HepG2 (cell line): ENCODE results near the gene CDC42EP5. TPM values are rescaled to one million over a fixed set of nuclear protein-coding genes. Genes with fewer than 3 reads are reported as not detected.

Experiments
- BATF2 ChIP-seq: sonication (generic); formaldehyde crosslinking; IDR thresholded peaks from 2 replicates; pipeline ENCODE4 v1.8.0; 2022; ENCODE audit warnings: mild to moderate bottlenecking, missing genetic modification reagents, moderate library complexity
- DZIP1 ChIP-seq: sonication (generic); formaldehyde crosslinking; IDR thresholded peaks from 2 replicates; pipeline ENCODE4 v1.5.0; 2020; ENCODE audit warnings: mild to moderate bottlenecking, missing genetic modification reagents
- KLF12 ChIP-seq: sonication (generic); formaldehyde crosslinking; IDR thresholded peaks from 2 replicates; pipeline ENCODE4 v1.4.0; 2020; ENCODE audit warnings: missing genetic modification reagents, borderline replicate concordance
- MIER2 ChIP-seq: IDR thresholded peaks from 2 replicates; pipeline ENCODE4 v1.6.1; 2016; ENCODE audit warnings: missing biosample characterization, missing genetic modification reagents
- MLX ChIP-seq: IDR thresholded peaks from 2 replicates; pipeline ENCODE4 v1.6.1; 2016
- PHF20 ChIP-seq: sonication (generic); formaldehyde crosslinking; IDR thresholded peaks from 2 replicates; pipeline ENCODE4 v1.5.0; 2020; ENCODE audit warnings: mild to moderate bottlenecking, missing genetic modification reagents
- PRDM4 ChIP-seq: sonication (generic); formaldehyde crosslinking; IDR thresholded peaks from 2 replicates; pipeline ENCODE4 v1.9.0; 2021; ENCODE audit warnings: missing genetic modification reagents, borderline replicate concordance
- RFX1 ChIP-seq: fragments of 450-650 bp; IDR thresholded peaks from 2 replicates; pipeline ENCODE4 v1.6.1; 2017
- SMYD3 ChIP-seq: sonication (generic); formaldehyde crosslinking; IDR thresholded peaks from 2 replicates; pipeline ENCODE4 v1.8.1; 2023; ENCODE audit warnings: mild to moderate bottlenecking, missing genetic modification reagents
- SRY ChIP-seq: sonication (generic); formaldehyde crosslinking; IDR thresholded peaks from 2 replicates; pipeline ENCODE4 v1.8.0; 2022; ENCODE audit warnings: mild to moderate bottlenecking, missing genetic modification reagents
- WIZ ChIP-seq: sonication (generic); formaldehyde crosslinking; IDR thresholded peaks from 2 replicates; pipeline ENCODE4 v1.5.1; 2020; ENCODE audit warnings: mild to moderate bottlenecking, missing genetic modification reagents
- ZBTB42 ChIP-seq: sonication (generic); formaldehyde crosslinking; IDR thresholded peaks from 2 replicates; pipeline ENCODE4 v1.5.0; 2020; ENCODE audit warnings: mild to moderate bottlenecking, missing genetic modification reagents
- ZBTB43 ChIP-seq: sonication (generic); formaldehyde crosslinking; conservative IDR thresholded peaks from 2 replicates; pipeline ENCODE4 v1.4.0; 2020; ENCODE audit warnings: missing genetic modification reagents
- ZFP62 ChIP-seq: sonication (generic); formaldehyde crosslinking; IDR thresholded peaks from 2 replicates; pipeline ENCODE4 v1.4.0; 2020; ENCODE audit warnings: missing genetic modification reagents
- ZNF274 ChIP-seq: sonication (generic); formaldehyde crosslinking; IDR thresholded peaks from 2 replicates; pipeline ENCODE4 v1.5.1; 2020; ENCODE audit warnings: mild to moderate bottlenecking, missing genetic modification reagents
- ZNF33B ChIP-seq: sonication (generic); formaldehyde crosslinking; IDR thresholded peaks from 2 replicates; pipeline ENCODE4 v1.5.1; 2020; ENCODE audit warnings: mild to moderate bottlenecking, missing genetic modification reagents
- ZNF572 ChIP-seq: sonication (generic); formaldehyde crosslinking; IDR thresholded peaks from 2 replicates; pipeline ENCODE4 v1.5.1; 2020; ENCODE audit warnings: mild to moderate bottlenecking, missing genetic modification reagents
- ZNF629 ChIP-seq: sonication (generic); formaldehyde crosslinking; conservative IDR thresholded peaks from 2 replicates; pipeline ENCODE4 v1.5.0; 2020; ENCODE audit warnings: missing genetic modification reagents
- ZNF781 ChIP-seq: sonication (generic); formaldehyde crosslinking; IDR thresholded peaks from 2 replicates; pipeline ENCODE4 v1.5.1; 2020; ENCODE audit warnings: borderline replicate concordance, mild to moderate bottlenecking, missing genetic modification reagents; ENCODE audit errors: not compliant biosample characterization
- polyA plus RNA-seq, 8 experiments: library from polyadenylated mRNA; depleted of rRNA in 3 of 8; stranded (reverse) in 7 of 8; unstranded in 1 of 8; fragments of >200 nt; fragmentation: Illumina TruSeq in 4 of 8; extraction: Trizol in 4 of 8; gene quantifications; 2 replicates each; pipeline versions ENCODE4 v1.2.1 to v1.2.3, GENCODE V29; 2011 to 2016; ENCODE audit warnings: low read depth in 4 of 8, missing spikeins in 1 of 8, mixed read lengths in 1 of 8; ENCODE audit not compliant: insufficient read depth in 1 of 8
- total RNA-seq, 5 experiments: library from RNA; depleted of rRNA; stranded (reverse); fragments of >200 nt; fragmentation: Illumina TruSeq; extraction: Trizol; gene quantifications; 2 replicates each; pipeline ENCODE4 v1.2.3, GENCODE V29; 2016; ENCODE audit warnings: low read depth in 1 of 5

CDC42EP5 gene
- total and polyA plus RNA-seq, 2 of the 13 experiments (the other 11 are each of a cell fraction or from before 2014, with no cell fraction given): 0.41 to 1.6 TPM

GRCh38 chr19:54517483-54517882 lies 44.4 kb upstream of the CDC42EP5 start (continued):
- TF ChIP-seq MLX (CRISPR knock-in tag): no peak
- TF ChIP-seq DZIP1 (CRISPR knock-in tag): no peak
- no peak for TF ChIP-seq ZNF33B
- no peak for TF ChIP-seq ZNF274 (CRISPR knock-in tag)
- TF ChIP-seq BATF2 (CRISPR knock-in tag): no peak
- no peak for TF ChIP-seq ZNF572 (CRISPR knock-in tag)
- TF ChIP-seq SMYD3 (CRISPR knock-in tag): no peak
- TF ChIP-seq ZNF781 (CRISPR knock-in tag): peak; percentile 70
- no peak for TF ChIP-seq ZFP62
- peak; percentile 78; the same call in 1 of the 2 replicates for TF ChIP-seq WIZ (CRISPR knock-in tag)
- TF ChIP-seq SRY (CRISPR knock-in tag): peak; percentile 78; the same call in 1 of the 2 replicates
- no peak for TF ChIP-seq KLF12
- peak; percentile 75 for TF ChIP-seq ZBTB43 (CRISPR knock-in tag)
- no peak for TF ChIP-seq PHF20
- no peak for TF ChIP-seq PRDM4 (CRISPR knock-in tag)
- no peak for TF ChIP-seq ZNF629 (CRISPR knock-in tag)
- TF ChIP-seq RFX1: no peak
- TF ChIP-seq MIER2 (CRISPR knock-in tag): peak; percentile 98
- no peak for TF ChIP-seq ZBTB42 (CRISPR knock-in tag)
